Esophagus squamous epithelium (tissue), 4 donors: ENCODE measurements around the gene SCAF11.

Experiments used
- CTCF ChIP-seq, 6 experiments: fragments of 450-650 bp in 4 of 6; fragments of 200-600 bp in 2 of 6; sonication (generic) in 2 of 6; IDR thresholded peaks; one replicate each; pipeline ENCODE4 v1.5.1; 2016 to 2019; ENCODE audit warnings: antibody characterized with exemption in 6 of 6, mild to moderate bottlenecking in 4 of 6, moderate library complexity in 4 of 6
- POLR2A ChIP-seq, 4 donors: fragments of 450-650 bp; IDR thresholded peaks; one replicate each; pipeline ENCODE4 v1.6.1; 2017; ENCODE audit warnings: antibody characterized with exemption in 4 of 4, mild to moderate bottlenecking in 4 of 4, moderate library complexity in 3 of 4

DNA sequence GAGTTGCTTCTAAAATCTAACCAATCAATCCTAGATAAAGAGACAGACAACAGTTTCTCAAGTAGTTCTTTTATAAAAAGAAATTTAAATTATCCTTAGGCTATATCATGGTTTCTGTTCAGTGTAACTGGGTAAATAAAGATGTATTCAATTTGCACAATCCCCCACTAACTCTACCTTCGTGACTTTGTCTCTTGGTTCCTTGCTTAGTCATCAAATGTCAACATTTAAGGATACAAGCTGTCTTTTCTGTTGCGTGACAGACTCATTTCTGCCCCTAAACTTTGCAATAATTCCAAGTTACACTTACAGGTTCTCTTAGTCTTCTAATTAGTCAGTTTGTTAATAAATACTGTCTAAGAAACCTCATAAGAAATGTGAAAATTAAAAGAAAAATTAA is 50.6 kb downstream of the SCAF11 start:
- TF ChIP-seq CTCF (IDR thresholded peaks at IDR 0.05) (no peak), POLR2A (IDR thresholded peaks at IDR 0.05) (no peak)
